ENCODE results near the gene PPP1R18. TPM values are rescaled to one million over a fixed set of nuclear protein-coding genes. Genes with fewer than 3 reads are reported as not detected.

PPP1R18 gene
- total RNA-seq, 2 donors from 2014 or later: 70.0 to 111 TPM

DNA sequence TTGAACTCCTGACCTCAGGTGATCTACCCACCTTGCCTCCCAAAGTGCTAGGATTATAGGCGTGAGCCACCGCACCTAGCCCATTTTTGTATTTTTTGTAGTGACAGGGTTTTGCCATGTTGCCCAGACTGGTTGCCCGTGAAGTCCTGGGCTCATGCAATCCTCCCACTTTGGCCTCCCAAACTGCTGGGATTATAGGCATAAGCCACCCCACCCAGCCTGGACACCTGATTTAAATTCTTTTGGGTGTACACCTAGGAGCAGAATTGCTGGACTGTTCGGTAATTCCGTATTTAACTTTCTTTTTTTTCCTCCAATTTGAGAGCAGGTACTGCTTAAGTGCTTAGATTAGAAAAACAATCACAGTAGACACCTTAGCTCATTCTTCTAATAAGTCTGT, 10.0 kb upstream of the PPP1R18 start:
- DNase-seq (ENCODE audit: low spot score): peak; percentile 1
- intact Hi-C loops (cut with DNase I): no loop called here

GRCh38 chr6:30691208-30691847, 4.9 kb upstream of the PPP1R18 start:
- intact Hi-C loops (cut with DNase I): no loop called here

DNA sequence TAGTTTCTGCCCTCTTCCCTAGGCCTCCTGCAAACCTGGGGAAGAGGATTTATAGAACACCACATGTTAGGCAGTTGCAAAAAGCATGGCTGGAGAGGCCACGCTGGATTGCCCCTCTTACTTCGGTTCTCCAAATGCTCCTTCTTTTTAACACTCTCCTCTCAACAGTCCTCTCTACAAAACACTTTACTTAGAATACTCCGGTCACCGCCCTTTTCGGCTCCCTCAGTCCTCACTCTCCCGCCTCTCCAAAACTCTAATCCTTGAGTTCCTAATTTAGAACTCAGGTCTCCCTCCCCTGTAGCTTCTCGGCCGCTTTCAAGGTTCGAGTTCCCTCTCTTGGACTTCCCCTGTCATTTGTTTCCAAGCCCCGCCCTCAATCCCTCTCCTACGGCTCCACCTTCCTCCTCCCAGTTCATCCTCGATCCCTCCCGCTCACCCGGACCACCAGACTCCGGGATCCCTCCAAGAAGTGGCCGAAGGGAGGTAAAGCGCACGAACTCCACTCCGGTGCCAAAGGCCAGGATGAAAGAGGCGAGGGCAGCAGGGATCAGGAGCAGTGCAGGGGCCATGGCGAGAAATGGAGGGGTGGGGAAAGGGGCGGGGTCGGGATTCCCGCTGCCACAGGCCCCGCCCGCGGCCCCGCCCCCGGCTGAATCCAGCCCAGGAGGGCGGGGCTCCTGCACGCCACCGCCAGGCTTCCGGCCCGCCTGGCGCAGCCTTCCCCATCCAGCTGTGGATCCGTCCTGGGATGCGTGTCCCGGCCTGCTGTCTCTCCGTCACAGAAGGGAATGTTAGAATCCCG, 4.2 kb upstream of the PPP1R18 start, which contains the start of gene NRM:
Gene NRM, minus strand, starts transcription at position 582 of the 805 bp plus-strand sequence. Its CDS starts 10 bp downstream, at position 572.
- DNase-seq (ENCODE audit: low spot score): peak; percentile 95
- intact Hi-C loops (cut with DNase I): no loop called here

More at GRCh38 chr6:30691208-30691847, 4.9 kb upstream of the PPP1R18 start:
- no peak for DNase-seq (ENCODE audit: low spot score)

DNA sequence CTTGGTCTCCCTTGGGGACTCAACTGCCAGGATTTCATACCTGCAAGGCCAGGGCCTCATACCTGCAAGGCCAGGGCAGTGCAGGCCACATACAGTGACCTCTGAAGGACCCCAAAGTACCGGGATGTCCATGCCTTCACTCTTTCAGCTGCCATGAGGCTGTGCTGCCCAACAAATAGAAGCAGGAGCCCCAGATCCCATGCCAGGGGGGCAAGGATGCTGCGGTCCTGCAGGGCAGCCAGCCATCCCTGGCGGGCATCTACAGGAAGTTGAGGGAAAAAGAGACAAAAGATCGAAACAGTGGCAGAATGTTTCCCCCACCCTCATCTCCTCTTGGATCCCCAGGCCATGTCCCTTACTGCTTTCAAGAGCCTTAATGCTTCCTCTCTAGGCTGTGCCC, 3.5 kb upstream of the PPP1R18 start:
- intact Hi-C loops (cut with DNase I): loop anchor here in 1 of 2 donors (2.0 kb wide), 1 partner anchor 31 kb away; the partner anchor contains the start of gene TUBB

DNA sequence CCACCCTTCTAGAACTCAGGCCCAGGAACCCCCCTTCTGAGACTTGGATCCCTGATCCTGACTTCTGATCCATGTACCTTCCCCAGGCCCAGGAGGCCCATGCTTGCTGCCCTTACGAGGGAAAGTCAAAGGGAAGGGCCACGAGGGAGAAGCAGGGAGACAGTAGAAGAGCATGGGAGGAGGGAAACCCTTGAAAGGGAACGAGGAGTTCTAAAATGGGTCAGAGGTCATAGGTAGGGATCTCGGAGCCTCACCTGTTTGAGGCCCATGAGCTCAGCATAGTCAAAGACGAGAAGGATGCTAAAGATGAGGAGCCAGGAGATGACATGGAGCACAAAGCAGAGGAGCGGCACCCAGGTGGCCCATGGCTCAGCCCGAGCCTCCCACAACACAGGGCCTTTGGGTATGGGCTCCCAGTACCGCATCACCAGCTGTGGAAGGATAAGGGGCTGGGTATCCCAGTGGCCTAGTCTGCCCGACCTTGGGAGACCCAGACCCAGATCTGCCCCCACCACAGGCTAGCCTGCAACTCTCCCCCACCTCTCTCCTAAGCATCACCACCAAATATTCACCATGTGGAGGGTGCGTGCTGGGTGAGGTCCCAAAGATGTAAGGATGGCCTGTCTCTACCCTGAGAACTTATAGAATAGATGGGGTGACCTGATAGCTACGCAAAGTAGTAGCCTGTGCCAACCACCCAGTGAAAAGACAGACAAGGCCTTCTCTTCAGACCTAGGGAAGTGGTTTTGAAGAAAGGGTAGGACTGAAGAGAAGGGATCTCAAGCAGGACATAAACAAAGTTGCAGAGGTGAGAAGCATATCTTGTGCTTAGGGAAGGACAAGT, 2.8 kb upstream of the PPP1R18 start:
- intact Hi-C loops (cut with DNase I): loop anchor here in 1 of 2 donors (2.0 kb wide), 1 partner anchor 32 kb away; the partner anchor contains the start of gene TUBB
- peak; percentile 45 for DNase-seq (ENCODE audit: low spot score)

More for the DNA sequence above, 3.5 kb upstream of the PPP1R18 start:
- DNase-seq (ENCODE audit: low spot score): peak; percentile 59

DNA sequence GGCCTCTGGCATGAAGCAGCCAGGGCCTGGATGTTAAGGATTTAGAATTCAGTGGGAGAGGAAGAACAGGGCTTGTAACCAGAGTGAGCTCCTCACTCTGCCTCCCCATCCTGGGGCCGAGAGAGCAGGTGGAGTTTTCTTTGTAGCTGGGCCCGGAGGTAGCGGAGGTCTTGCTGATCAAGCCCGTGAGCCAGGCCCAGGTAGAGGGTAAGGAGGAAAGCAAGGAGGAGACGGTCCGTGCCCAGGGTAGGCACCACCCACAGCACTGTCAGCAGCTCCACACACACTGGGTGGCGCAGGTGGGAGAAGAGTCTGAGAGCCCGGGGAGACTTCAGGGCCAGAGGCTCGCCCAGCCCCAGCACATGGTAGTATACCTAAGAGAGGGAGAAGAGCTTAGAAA, 2.1 kb upstream of the PPP1R18 start:
- intact Hi-C loops (cut with DNase I): loop anchor here in 1 of 2 donors (2.0 kb wide), 1 partner anchor 32 kb away; the partner anchor contains the start of gene TUBB
- DNase-seq (ENCODE audit: low spot score): peak; percentile 71

DNA sequence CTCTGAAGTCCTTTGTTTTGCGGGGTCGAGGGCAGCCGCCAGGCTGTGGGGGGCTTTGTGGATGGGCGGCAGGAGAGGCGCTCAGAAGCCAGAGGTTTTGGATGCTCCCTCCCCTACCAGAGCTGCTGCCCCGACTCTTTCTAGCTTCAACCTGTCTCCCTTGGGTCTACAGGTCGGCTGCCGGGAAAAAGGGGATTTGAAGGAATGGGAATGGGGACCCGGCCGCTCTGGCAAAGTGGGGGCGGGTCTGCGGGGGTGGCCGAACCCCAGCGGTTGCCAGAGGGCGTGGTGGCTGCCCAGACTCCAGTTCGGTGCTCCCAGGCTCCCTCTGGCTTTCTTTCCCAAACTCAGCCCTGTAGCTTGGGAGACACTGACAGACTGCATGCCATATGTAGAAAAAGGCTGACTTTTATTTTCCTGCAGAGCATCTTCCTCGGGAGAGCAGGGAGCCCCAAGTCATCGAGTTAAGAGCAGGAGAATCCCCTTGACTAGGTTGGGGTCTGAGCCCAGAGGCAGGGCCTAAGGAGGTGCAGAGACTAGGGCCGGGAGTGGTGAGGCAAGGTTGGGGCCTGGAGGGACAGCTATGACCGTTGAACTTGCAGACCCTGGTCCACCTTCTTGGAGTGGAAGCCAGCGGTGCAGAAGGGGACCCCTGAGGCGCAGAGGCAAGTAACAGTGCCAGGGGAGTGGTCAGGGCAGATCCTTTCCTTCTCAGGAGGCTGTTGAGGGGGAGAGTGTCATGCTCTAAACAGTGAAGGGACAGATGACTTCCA, 1.4 kb upstream of the PPP1R18 start:
- peak; percentile 84 for DNase-seq (ENCODE audit: low spot score)

GRCh38 chr6:30686908-30687658, 638 bp upstream of the PPP1R18 start:
- intact Hi-C loops (cut with DNase I): no loop called here
- DNase-seq (ENCODE audit: low spot score): peak; percentile 99

More for the DNA sequence above, 1.4 kb upstream of the PPP1R18 start:
- intact Hi-C loops (cut with DNase I): loop anchor here in 1 of 2 donors (2.0 kb wide), 1 partner anchor 33 kb away; the partner anchor contains the start of gene TUBB

GRCh38 chr6:30685157-30686008, 1.1 kb downstream of the PPP1R18 start:
- intact Hi-C loops (cut with DNase I): no loop called here

GRCh38 chr6:30684386-30685156, 1.9 kb downstream of the PPP1R18 start:
- DNase-seq (ENCODE audit: low spot score): peak; percentile 88
- intact Hi-C loops (cut with DNase I): no loop called here

More at GRCh38 chr6:30685157-30686008, 1.1 kb downstream of the PPP1R18 start:
- DNase-seq (ENCODE audit: low spot score): peak; percentile 80

- DNase-seq (ENCODE audit: low spot score): peak; percentile 40
- intact Hi-C loops (cut with DNase I): loop anchor here in 1 of 2 donors (2.0 kb wide), 1 partner anchor 39 kb away; no protein-coding TSS in a partner anchor
Observed at GRCh38 chr6:30683980-30684338, 2.5 kb downstream of the PPP1R18 start.

DNA sequence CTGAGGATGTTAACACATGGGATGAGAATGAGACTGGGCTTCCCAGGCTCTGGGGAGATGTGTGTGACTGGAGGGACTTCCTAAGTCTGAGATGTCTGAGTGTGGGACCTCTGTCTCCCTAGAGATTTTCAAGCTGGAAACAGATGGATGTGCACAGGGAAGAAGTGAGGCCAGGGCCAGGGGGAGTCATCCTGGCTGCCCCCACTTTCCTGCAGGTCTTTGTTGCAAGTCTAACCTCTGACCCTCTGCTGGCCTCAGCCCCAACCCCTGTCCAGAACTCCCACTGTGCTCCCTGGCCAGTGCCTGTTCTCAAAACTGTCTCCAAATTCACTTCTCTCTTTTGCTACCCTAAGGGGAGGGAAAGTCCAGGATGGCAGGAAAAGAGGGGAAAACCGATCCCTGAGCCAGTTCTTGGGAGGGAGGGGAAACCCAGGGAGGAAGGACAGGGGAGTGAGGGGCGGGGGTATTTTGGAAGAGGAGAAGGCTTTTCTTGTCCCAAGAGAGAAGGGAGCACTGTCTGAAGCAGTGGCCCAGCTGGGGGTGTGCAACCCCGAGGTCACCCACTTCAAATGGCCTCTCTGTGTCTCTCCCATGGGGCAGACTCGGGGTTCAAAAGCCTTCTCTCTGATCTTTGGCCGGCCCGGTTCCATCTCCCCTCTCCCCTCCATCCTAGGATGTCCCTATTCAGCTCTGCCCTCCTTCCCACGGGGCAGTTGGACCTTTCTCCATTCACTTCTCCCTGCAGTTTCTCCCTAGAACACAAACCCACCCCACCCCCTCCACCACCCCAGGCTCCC, 3.1 kb downstream of the PPP1R18 start:
- intact Hi-C loops (cut with DNase I): loop anchor here in 1 of 2 donors (2.0 kb wide), 1 partner anchor 39 kb away; no protein-coding TSS in a partner anchor
- DNase-seq (ENCODE audit: low spot score): no peak

- DNase-seq (ENCODE audit: low spot score): peak; percentile 96
- intact Hi-C loops (cut with DNase I): loop anchor here in 1 of 2 donors (2.0 kb wide), 1 partner anchor 40 kb away; no protein-coding TSS in a partner anchor
Observed at GRCh38 chr6:30682143-30683117, 4.0 kb downstream of the PPP1R18 start.

GRCh38 chr6:30681766-30682142, 4.7 kb downstream of the PPP1R18 start:
- no peak for DNase-seq (ENCODE audit: low spot score)
- intact Hi-C loops (cut with DNase I): loop anchor here in 1 of 2 donors (2.0 kb wide), 1 partner anchor 41 kb away; no protein-coding TSS in a partner anchor

Data from posterior vena cava (tissue), 2 donors.